Natural killer cell treated with Interleukin-12 subunit alpha and Interleukin-12 subunit beta and Interleukin-15 and Interleukin-18, amount 100 ng/mL, for 72 hours (primary cell): ENCODE results near the gene FAM229A. TPM values are rescaled to one million over a fixed set of nuclear protein-coding genes. Genes with fewer than 3 reads are reported as not detected.

ENCODE experiments used
- ATAC-seq, 2 donors: fragments of 150-1000 bp; cut with Tn5 transposase in 1 of 2; sonication (Bioruptor Pico), chemical (Tn5 transposase) in 1 of 2; 2 replicates each; pipeline ENCODE4 v1.10.0; 2021
- DNase-seq: peaks from one replicate; pipeline ENCODE4 v3.0.0; 2022; ENCODE audit warnings: low spot score
- H3K27ac Mint-ChIP-seq, 2 donors: 1 replicate in 1 of 2; 2 replicates in 1 of 2; pipeline ENCODE4 v1.8.0; 2022; ENCODE audit warnings: mixed read lengths in 2 of 2, mild to moderate bottlenecking in 1 of 2, moderate library complexity in 1 of 2
- H3K27me3 Mint-ChIP-seq, 2 donors: 1 replicate in 1 of 2; 2 replicates in 1 of 2; pipeline ENCODE4 v1.8.0; 2022; ENCODE audit warnings: mixed read lengths in 2 of 2
- H3K36me3 Mint-ChIP-seq: one replicate; pipeline ENCODE4 v1.8.0; 2022; ENCODE audit warnings: mixed read lengths
- H3K4me1 Mint-ChIP-seq, 2 donors: 1 replicate in 1 of 2; 2 replicates in 1 of 2; pipeline ENCODE4 v1.8.0; 2022; ENCODE audit warnings: low read depth in 2 of 2, mixed read lengths in 2 of 2, mild to moderate bottlenecking in 1 of 2
- H3K4me3 Mint-ChIP-seq: one replicate; pipeline ENCODE4 v1.8.0; 2022; ENCODE audit warnings: mixed read lengths
- H3K9me3 Mint-ChIP-seq: 2 replicates; pipeline ENCODE4 v1.8.0; 2022; ENCODE audit warnings: mixed read lengths
- total RNA-seq, 2 donors: library from RNA; stranded (reverse); gene quantifications; one replicate each; pipeline ENCODE4 v1.2.3, GENCODE V29; 2022

The FAM229A gene
- total RNA-seq, 2 donors from 2014 or later, result 6.2 to 13.4 TPM

- H3K27ac Mint-ChIP-seq, result peak overlapping the region in 1 of 2 donors; percentile 20
These were observed 11.4 kb downstream of the FAM229A start for GRCh38 chr1:32350785-32351398.

DNA sequence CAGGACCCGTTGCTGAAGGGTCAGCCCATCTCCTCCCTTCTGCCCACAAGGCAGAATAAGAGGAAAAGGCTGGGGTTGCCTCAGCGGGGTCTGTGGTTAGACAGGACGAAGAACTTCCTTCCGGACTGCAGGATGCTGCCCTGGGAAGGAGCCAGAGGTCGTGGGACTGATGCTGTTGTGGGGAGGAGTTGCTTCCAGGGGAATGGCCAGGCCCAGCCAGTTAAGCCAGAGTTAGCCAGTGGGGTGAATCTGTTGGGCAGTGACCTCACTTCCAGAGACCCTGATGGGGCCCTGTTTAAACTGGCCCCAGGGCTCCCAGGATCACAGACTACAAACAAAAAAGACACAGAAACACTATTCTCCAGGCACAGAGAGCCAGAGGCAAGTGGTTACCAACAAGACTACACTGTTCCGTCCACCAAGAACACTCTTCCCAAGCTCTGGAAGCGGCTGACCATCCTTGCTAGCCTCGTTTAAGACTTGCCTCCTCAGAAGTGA lies 13.0 kb downstream of the FAM229A start:
- H3K4me3 Mint-ChIP-seq, result peak overlapping the region; percentile 38
- no peak for DNase-seq
- peaks cover 9 to 26% of the 10 kb centered on the region in 2 donors for H3K4me1 Mint-ChIP-seq
- H3K27me3 Mint-ChIP-seq, result peaks cover 0 to 3% of the 10 kb centered on the region in 2 donors
- ATAC-seq, result no peak
- no peaks in the 10 kb centered on the region for H3K9me3 Mint-ChIP-seq
- H3K27ac Mint-ChIP-seq, result peak overlapping the region in 1 of 2 donors; percentile 79
- H3K36me3 Mint-ChIP-seq, result no peaks in the 10 kb centered on the region

More at GRCh38 chr1:32350785-32351398, 11.4 kb downstream of the FAM229A start:
- peak; percentile 79 for DNase-seq
- Mint-ChIP-seq H3K27me3 (peaks cover 0 to 3% of the 10 kb centered on the region in 2 donors), H3K9me3 (no peaks in the 10 kb centered on the region), H3K4me3 (peak overlapping the region; percentile 57), H3K36me3 (no peaks in the 10 kb centered on the region), H3K4me1 (peaks cover 9 to 26% of the 10 kb centered on the region in 2 donors)
- ATAC-seq, result peak; percentile 79 to 83

DNA sequence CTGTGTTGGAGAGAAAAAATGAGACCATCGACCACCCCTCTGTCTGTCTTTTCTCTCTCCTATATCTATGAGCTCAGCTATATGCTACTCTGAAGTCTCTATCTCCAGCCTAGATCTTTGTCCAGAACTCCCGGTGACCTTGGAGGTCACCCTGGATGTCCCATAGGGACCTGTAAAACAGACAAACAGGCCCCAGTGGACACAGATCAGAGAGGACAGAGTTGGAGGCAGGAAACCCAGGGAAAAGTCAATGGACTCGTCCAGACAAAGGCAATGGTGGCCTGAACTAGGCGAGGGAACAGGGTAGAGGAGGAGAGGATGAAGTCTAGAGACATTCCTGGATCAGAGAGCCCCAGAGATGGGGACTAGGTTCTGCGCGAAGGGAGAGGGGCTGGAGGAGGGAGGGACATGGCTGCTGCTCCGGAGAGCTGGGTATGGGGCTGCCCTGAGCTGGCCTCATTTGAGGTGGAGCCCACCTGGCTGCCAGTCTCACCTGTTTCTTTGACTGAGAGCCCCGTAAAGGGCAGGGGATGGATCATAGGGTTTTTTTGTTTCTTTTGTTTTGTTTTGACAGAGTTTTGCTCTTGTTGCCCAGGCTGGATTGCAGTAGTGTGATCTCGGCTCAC lies 15.6 kb downstream of the FAM229A start:
- H3K27me3 Mint-ChIP-seq, result peaks cover 0 to 3% of the 10 kb centered on the region in 2 donors
- H3K9me3 Mint-ChIP-seq, result no peaks in the 10 kb centered on the region
- no peaks in the 10 kb centered on the region for H3K36me3 Mint-ChIP-seq
- H3K4me1 Mint-ChIP-seq, result peaks cover 9 to 28% of the 10 kb centered on the region in 2 donors
- DNase-seq, result no peak
- H3K27ac Mint-ChIP-seq, result peak overlapping the region in 1 of 2 donors; percentile 59
- ATAC-seq, result no peak
- no peak overlapping the region for H3K4me3 Mint-ChIP-seq

GRCh38 chr1:32345289-32345827 lies 16.9 kb downstream of the FAM229A start:
- Mint-ChIP-seq H3K9me3 (no peaks in the 10 kb centered on the region), H3K4me3 (no peak overlapping the region), H3K36me3 (no peaks in the 10 kb centered on the region), H3K27me3 (peaks cover 0 to 3% of the 10 kb centered on the region in 2 donors), H3K4me1 (peaks cover 9 to 20% of the 10 kb centered on the region in 2 donors), H3K27ac (peak overlapping the region in 1 of 2 donors; percentile 59)
- no peak for ATAC-seq
- no peak for DNase-seq

- Mint-ChIP-seq H3K27me3 (peaks cover 0 to 3% of the 10 kb centered on the region in 2 donors), H3K4me1 (peaks cover 21 to 23% of the 10 kb centered on the region in 2 donors), H3K36me3 (no peaks in the 10 kb centered on the region), H3K4me3 (no peak overlapping the region), H3K9me3 (no peaks in the 10 kb centered on the region), H3K27ac (no peak overlapping the region)
- DNase-seq (no peak), ATAC-seq (no peak)
These were observed 19.6 kb downstream of the FAM229A start for GRCh38 chr1:32342704-32343103.

- H3K4me1 Mint-ChIP-seq, result peaks cover 26 to 29% of the 10 kb centered on the region in 2 donors
- ATAC-seq (no peak), DNase-seq (no peak)
- H3K4me3 Mint-ChIP-seq, result no peak overlapping the region
- no peak overlapping the region for H3K27ac Mint-ChIP-seq
- H3K27me3 Mint-ChIP-seq, result peaks cover 0 to 3% of the 10 kb centered on the region in 2 donors
- no peaks in the 10 kb centered on the region for H3K36me3 Mint-ChIP-seq
- H3K9me3 Mint-ChIP-seq, result no peaks in the 10 kb centered on the region
These were observed 20.3 kb downstream of the FAM229A start for GRCh38 chr1:32341971-32342370.

- no peaks in the 10 kb centered on the region for H3K27me3 Mint-ChIP-seq
- H3K27ac Mint-ChIP-seq, result no peak overlapping the region
- H3K4me3 Mint-ChIP-seq, result no peak overlapping the region
- no peaks in the 10 kb centered on the region for H3K9me3 Mint-ChIP-seq
- H3K4me1 Mint-ChIP-seq, result peaks cover 30 to 32% of the 10 kb centered on the region in 2 donors
- DNase-seq, result no peak
- H3K36me3 Mint-ChIP-seq, result no peaks in the 10 kb centered on the region
- ATAC-seq, result no peak
These were observed 21.0 kb downstream of the FAM229A start for GRCh38 chr1:32341186-32341757.

DNA sequence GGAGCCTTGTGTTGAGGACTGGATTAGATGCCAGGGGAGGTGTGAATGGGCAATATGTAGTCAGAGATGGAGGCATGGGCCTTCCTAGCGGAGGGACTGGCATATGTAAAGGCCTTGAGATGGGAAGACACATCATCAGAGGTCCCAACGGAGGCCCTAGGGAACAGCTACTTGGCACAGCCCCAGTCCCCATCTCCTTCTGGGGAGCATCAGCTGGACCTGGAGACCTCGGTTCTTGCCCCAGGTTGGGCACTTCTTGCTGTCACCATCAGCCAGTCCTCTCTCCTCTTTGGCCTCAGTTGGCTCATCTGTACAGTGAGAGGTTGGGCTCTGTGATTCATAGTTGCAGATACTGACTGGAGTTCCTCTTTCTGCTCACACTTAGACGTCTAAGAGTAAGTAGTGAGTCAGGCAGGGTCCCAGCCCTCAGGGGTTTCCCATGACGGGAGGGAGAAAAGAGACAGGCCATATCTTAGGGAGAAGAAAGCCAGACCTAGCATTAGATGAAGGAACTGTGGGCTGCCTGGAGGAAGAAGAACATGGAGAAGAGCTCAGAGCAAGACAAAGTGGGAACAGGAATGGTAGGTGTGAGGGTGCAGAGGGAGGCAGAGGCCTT lies 22.8 kb downstream of the FAM229A start:
- ATAC-seq, result peak in 1 of 2 donors; percentile 41

GRCh38 chr1:32338637-32339145 lies 23.6 kb downstream of the FAM229A start:
- H3K27ac Mint-ChIP-seq, result peak overlapping the region; percentile 6 to 21
- no peak for ATAC-seq
- H3K4me3 Mint-ChIP-seq, result no peak overlapping the region
- H3K36me3 Mint-ChIP-seq, result no peaks in the 10 kb centered on the region
- no peaks in the 10 kb centered on the region for H3K27me3 Mint-ChIP-seq
- H3K9me3 Mint-ChIP-seq, result no peaks in the 10 kb centered on the region
- H3K4me1 Mint-ChIP-seq, result peaks cover 36 to 43% of the 10 kb centered on the region in 2 donors
- no peak for DNase-seq

More for the DNA sequence above, 22.8 kb downstream of the FAM229A start:
- Mint-ChIP-seq H3K27ac (peak overlapping the region in 1 of 2 donors; percentile 15), H3K36me3 (no peaks in the 10 kb centered on the region), H3K4me3 (peak overlapping the region; percentile 34), H3K9me3 (no peaks in the 10 kb centered on the region), H3K27me3 (no peaks in the 10 kb centered on the region), H3K4me1 (peaks cover 36 to 37% of the 10 kb centered on the region in 2 donors)
- DNase-seq, result no peak

- Mint-ChIP-seq H3K4me3 (peak overlapping the region; percentile 71), H3K9me3 (no peaks in the 10 kb centered on the region), H3K4me1 (peaks cover 36 to 47% of the 10 kb centered on the region in 2 donors), H3K27me3 (no peaks in the 10 kb centered on the region), H3K27ac (peak overlapping the region; percentile 6 to 31), H3K36me3 (peaks cover 4% of the 10 kb centered on the region)
- peak; percentile 1 to 24 for ATAC-seq
- DNase-seq, result no peak
These were observed 24.2 kb downstream of the FAM229A start for GRCh38 chr1:32337855-32338636.

- ATAC-seq, result peak; percentile 69 to 83
- Mint-ChIP-seq H3K27me3 (no peaks in the 10 kb centered on the region), H3K27ac (peak overlapping the region in 1 of 2 donors; percentile 6), H3K4me3 (peak overlapping the region; percentile 71), H3K9me3 (no peaks in the 10 kb centered on the region), H3K4me1 (peaks cover 36 to 43% of the 10 kb centered on the region in 2 donors), H3K36me3 (peaks cover 4% of the 10 kb centered on the region)
- peak; percentile 90 for DNase-seq
These were observed 25.2 kb downstream of the FAM229A start for GRCh38 chr1:32336963-32337675.

DNA sequence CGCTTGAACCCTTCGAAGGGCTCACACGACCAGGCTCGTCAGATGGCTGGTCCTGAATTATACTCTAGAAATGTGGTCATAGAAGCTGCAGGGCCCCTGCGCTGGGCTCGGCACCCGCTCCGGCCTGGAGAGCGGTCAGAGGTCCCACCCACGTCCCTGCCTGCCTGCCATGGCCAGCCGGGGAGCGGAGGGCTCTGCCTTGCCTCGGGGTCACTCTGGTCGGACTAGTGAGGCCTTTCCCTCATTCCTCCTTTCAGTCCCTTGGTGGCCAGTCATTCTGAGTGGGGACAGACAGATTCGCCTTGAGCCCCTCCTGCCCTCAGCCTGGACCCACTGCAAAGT lies 25.7 kb downstream of the FAM229A start:
- Mint-ChIP-seq H3K9me3 (no peaks in the 10 kb centered on the region), H3K4me3 (peak overlapping the region; percentile 71), H3K4me1 (peaks cover 36 to 46% of the 10 kb centered on the region in 2 donors), H3K27me3 (no peaks in the 10 kb centered on the region), H3K36me3 (peaks cover 8% of the 10 kb centered on the region), H3K27ac (peak overlapping the region in 1 of 2 donors; percentile 6)
- DNase-seq, result no peak
- no peak for ATAC-seq
